DMS 273 treated with DMSO at 0.1 percent for 48 hours (cell line): ENCODE measurements around the gene RBM18.

Source experiments
- DNase-seq: peaks from one replicate; lab custom pipeline; 2025; lab: John Stamatoyannopoulos, UW

The RBM18 gene, protein sequence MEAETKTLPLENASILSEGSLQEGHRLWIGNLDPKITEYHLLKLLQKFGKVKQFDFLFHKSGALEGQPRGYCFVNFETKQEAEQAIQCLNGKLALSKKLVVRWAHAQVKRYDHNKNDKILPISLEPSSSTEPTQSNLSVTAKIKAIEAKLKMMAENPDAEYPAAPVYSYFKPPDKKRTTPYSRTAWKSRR

GRCh38 chr9:122264360-122265148, at the start of gene RBM18, which contains the start of gene MRRF:
TSS of gene RBM18 (minus strand) at chr9:122264840. CDS start at chr9:122261492, 3,348 bp downstream.
TSS of gene MRRF (plus strand) at chr9:122264882. CDS start at chr9:122270892, 6,010 bp downstream.
- peak; percentile 57 for DNase-seq

DNA sequence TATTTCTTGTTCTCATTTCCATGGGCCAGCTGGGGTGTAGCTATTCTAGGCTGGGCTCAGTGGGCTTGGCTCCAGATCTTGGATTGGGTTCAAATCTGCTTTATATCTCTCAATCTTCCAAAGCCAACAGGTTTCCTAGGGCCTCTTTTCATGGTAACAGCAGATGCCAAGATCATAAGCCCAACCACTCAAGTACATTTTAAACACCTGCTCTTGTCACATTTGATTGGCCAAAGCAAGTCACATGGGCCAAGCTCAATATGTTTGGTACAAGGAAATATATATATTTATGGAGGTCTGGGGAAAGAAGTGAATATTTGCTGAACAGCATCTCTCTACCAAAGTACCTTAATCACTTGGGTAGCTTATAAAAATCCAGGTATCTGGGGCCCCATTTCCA, 49.5 kb upstream of the RBM18 start:
- DNase-seq, result peak; percentile 86

GRCh38 chr9:122309861-122310260, 45.2 kb upstream of the RBM18 start:
- DNase-seq, result no peak

DNA sequence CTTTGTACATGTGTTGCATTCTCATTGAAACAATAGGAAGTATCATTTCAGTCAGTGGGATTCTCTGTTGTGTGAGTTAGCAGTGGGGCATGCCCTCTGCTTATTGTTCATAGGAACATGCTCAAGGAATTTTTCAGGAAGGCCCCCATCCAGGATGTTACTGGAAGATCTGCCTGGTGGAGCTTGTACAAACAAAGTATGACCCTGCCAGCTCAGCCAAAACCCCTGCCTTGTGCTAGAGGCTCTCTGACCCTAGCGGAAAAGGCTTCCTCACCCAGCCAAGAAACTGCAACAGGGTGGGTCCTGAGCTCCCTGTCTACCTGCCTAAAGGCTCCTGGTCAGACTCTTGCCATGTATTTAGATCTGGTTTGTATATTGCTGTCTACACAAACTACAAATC, 43.3 kb upstream of the RBM18 start:
- no peak for DNase-seq

GRCh38 chr9:122307061-122307460, 42.4 kb upstream of the RBM18 start:
- DNase-seq, result no peak

DNA sequence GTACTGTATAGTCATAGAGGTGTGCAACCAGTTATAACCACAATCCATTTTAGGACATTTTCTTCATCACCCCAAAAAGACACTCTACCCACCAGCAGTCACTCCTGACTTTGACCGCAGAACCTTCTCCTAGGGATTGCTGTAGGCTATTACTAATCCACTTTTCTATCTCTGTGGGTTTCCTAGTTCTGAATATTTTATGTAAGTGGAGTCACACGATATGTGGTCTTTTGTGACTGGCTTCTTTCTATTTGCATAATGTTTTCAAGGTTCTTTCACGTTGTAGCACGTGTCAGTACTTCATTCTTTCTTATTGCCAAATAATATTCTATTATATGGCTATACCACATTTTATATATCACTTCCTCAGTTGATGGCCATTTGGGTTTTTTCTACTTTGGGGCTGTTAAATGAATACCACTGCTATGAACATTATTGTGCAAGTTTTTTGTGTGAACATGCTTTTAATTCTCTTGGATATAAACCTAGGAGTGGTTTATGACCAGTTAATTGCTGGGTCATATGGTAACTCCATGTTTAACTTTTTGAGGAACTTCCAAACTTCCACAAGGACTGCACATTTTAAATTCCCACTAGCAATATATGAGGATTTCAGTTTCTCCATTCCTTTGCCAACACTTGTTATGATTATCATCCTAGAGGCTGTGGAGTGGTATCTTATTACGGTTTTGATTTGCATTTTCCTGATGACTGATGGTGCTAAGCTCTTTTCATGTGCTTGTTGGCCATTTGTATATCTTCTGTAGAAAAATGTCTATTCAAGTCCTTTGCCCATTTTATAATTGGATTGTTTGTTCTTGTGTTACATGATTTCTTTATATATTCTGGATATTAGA, 37.8 kb upstream of the RBM18 start:
- no peak for DNase-seq

GRCh38 chr9:122297512-122297911, 32.9 kb upstream of the RBM18 start:
- DNase-seq, result no peak

DNA sequence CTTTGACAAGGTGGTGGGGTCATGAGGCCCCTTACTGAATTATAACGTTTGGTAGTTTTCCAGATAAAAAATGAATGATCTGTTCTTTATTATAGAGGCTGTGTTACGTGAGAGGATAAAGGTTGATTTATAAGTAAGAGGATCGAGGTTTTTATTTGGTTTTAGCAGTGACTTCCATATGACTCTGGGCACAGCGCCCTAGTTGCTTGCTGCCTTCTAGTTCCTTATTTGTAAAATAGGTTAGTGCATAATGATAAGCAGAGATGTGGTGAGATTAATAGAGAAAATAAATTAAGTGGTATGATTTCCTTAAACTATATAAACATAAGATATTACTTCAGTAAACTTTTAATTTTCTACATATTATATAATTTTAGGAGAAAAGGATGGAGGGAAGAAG, 29.9 kb upstream of the RBM18 start:
- no peak for DNase-seq

GRCh38 chr9:122291458-122291857, 26.8 kb upstream of the RBM18 start:
- no peak for DNase-seq

- no peak for DNase-seq
These were observed 22.6 kb upstream of the RBM18 start for GRCh38 chr9:122287214-122287720.

GRCh38 chr9:122286764-122287163, 22.1 kb upstream of the RBM18 start:
- DNase-seq, result no peak

DNA sequence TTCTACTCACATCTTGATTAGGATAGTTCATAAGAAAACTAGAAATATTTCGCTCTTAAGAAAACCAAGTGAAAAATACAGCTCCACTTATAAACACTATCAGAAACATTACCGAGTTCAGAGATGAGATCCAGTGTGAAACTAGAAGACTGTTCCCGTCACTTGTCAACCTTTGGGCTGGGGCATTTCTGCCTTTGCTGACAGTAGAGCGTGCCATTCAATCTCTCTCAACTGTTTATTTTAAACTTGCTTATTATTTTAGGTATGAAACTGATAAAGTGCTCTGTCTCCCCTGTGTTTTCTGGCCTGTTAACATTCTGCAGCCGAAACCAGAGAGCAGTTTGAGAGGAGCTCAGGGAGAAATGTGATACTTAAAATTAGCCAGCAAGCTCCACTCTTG, 16.7 kb upstream of the RBM18 start:
- no peak for DNase-seq

GRCh38 chr9:122277285-122277897, 12.8 kb upstream of the RBM18 start:
- DNase-seq, result no peak

- no peak for DNase-seq
These were observed 11.5 kb upstream of the RBM18 start for GRCh38 chr9:122276096-122276495.

DNA sequence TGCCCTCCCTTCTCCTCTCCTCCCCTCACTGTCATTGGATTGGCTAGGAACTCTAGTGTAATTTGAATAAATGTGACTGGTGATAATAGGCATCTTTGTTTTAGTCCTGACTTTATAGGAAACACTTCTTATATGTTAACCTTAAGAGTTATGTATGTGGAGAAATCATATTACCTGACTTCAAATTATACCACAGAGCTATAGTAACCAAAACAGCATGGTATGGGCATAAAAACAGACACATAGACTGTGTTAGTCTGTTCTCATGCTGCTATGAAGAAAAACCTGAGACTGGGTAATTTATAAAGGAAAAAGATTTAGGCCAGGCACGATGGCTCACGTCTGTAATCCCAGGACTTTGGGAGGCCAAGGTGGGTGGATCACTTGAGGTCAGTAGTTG, 9.4 kb upstream of the RBM18 start:
- no peak for DNase-seq

- no peak for DNase-seq
These were observed 3.6 kb upstream of the RBM18 start for GRCh38 chr9:122268041-122268814.

- DNase-seq, result no peak
These were observed 692 bp upstream of the RBM18 start for GRCh38 chr9:122265149-122265915.

DNA sequence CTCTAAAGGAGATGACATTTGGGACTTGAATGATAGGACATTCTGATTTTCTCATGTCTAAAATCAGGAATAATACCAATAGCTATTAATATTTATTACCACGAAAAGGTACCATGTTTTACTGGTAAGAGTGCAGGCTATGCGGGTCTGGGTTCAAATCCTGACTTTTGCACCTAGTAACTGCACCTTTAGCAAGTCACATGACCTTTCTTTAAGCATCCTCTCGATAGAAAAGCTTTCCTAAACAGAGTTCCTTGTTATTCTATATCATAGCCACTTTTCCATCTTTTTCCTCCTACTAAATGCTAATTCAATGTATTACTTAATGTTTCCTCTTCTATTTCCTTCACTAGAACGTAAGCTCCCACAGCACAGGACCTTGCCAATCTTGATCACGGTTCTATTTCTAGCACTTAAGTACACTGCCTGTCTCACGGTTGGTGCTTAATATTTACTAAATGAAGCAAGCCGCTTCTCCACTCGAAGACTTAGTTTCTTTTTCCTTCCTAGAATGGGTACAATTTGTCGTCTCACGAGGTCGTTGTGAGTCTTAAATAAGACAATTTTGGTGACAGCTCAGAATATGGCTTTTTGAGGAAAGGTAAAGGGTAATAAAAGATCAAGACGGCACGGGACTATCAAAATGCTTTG, 816 bp downstream of the RBM18 start:
- DNase-seq, result no peak

DNA sequence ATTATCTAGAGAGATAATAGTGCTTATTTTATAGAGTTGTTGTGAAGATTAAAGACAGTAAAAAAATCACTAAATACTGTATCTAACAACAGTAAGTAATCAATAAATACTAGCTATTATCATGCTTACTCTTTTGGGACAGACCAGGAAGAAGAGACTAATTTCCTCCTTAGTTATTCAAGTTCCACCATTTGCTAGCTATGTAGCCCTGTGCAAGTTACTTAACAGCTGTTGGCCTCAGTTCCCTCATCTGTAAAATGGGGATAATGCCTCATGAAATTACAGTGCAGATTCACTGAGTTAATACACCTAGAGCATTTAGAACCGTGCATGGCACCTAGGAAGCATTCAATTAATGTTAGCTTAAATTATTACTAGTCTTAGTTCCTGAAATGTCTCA, 2.6 kb downstream of the RBM18 start:
- DNase-seq, result no peak

- peak; percentile 69 for DNase-seq
These were observed 3.2 kb downstream of the RBM18 start for GRCh38 chr9:122261469-122261881.
